ENCODE data around the gene FHIT.

Gene FHIT

GRCh38 chr3:60010781-60011180 is 1240.5 kb downstream of the FHIT start:
- no peak for TF ChIP-seq CTCF (IDR thresholded peaks at IDR 0.05; ENCODE audit: insufficient read depth, missing control alignments)
- FAIRE-seq: no peak
- DNase-seq (ENCODE audit: insufficient read length, low spot score): no peak

- no peak for DNase-seq (ENCODE audit: insufficient read length, low spot score)
- TF ChIP-seq CTCF (IDR thresholded peaks at IDR 0.05; ENCODE audit: insufficient read depth, missing control alignments): no peak
- FAIRE-seq: no peak
Observed at GRCh38 chr3:60009931-60010478, 1241.2 kb downstream of the FHIT start.

- TF ChIP-seq CTCF (IDR thresholded peaks at IDR 0.05; ENCODE audit: insufficient read depth, missing control alignments): no peak
- no peak for FAIRE-seq
- DNase-seq (ENCODE audit: insufficient read length, low spot score): no peak
Observed at GRCh38 chr3:60001369-60001768, 1249.9 kb downstream of the FHIT start.

GRCh38 chr3:60000311-60001105 is 1250.7 kb downstream of the FHIT start:
- FAIRE-seq (no peak), DNase-seq (ENCODE audit: insufficient read length, low spot score) (no peak)
- TF ChIP-seq CTCF (IDR thresholded peaks at IDR 0.05; ENCODE audit: insufficient read depth, missing control alignments): no peak

- TF ChIP-seq CTCF (IDR thresholded peaks at IDR 0.05; ENCODE audit: insufficient read depth, missing control alignments): no peak
- no peak for DNase-seq (ENCODE audit: insufficient read length, low spot score)
- no peak for FAIRE-seq
Observed at GRCh38 chr3:59998058-59998457, 1253.2 kb downstream of the FHIT start.

GRCh38 chr3:59997583-59997982 is 1253.7 kb downstream of the FHIT start:
- FAIRE-seq: no peak
- no peak for TF ChIP-seq CTCF (IDR thresholded peaks at IDR 0.05; ENCODE audit: insufficient read depth, missing control alignments)
- DNase-seq (ENCODE audit: insufficient read length, low spot score): no peak

- no peak for FAIRE-seq
- DNase-seq (ENCODE audit: insufficient read length, low spot score): no peak
- no peak for TF ChIP-seq CTCF (IDR thresholded peaks at IDR 0.05; ENCODE audit: insufficient read depth, missing control alignments)
Observed at GRCh38 chr3:59996056-59996455, 1255.2 kb downstream of the FHIT start.

Measured in D721Med (cell line).